Osteocyte (in vitro differentiated cells): ENCODE measurements around the gene PPIP5K1. TPM values are rescaled to one million over a fixed set of nuclear protein-coding genes. Genes with fewer than 3 reads are reported as not detected.

Experiments used
- DNase-seq: peaks from one replicate; pipeline ENCODE4 v3.0.0; 2021; ENCODE audit warnings: mixed read lengths; ENCODE audit not compliant: unreplicated experiment; ENCODE audit errors: extremely low spot score
- H3K27ac Mint-ChIP-seq: one replicate; pipeline ENCODE4 v1.8.0; 2021; ENCODE audit warnings: mild to moderate bottlenecking, mixed read lengths; ENCODE audit not compliant: unreplicated experiment
- H3K27me3 Mint-ChIP-seq: one replicate; pipeline ENCODE4 v1.8.0; 2021; ENCODE audit warnings: mixed read lengths; ENCODE audit not compliant: unreplicated experiment
- H3K36me3 Mint-ChIP-seq: one replicate; pipeline ENCODE4 v1.8.0; 2021; ENCODE audit warnings: mixed read lengths; ENCODE audit not compliant: unreplicated experiment
- H3K4me1 Mint-ChIP-seq: one replicate; pipeline ENCODE4 v1.8.0; 2021; ENCODE audit warnings: mixed read lengths; ENCODE audit not compliant: unreplicated experiment
- H3K4me3 Mint-ChIP-seq: one replicate; pipeline ENCODE4 v1.8.0; 2021; ENCODE audit warnings: mild to moderate bottlenecking, moderate library complexity, mixed read lengths; ENCODE audit not compliant: unreplicated experiment
- H3K9me3 Mint-ChIP-seq: one replicate; pipeline ENCODE4 v1.8.0; 2021; ENCODE audit warnings: mixed read lengths; ENCODE audit not compliant: unreplicated experiment
- total RNA-seq: library from RNA; stranded (reverse); gene quantifications from 2 replicates; pipeline ENCODE4 v1.2.1, GENCODE V29; 2021
- TF ChIP-seq, protein P1 (sequence below): fragments of 200-600 bp; sonication (generic); IDR thresholded peaks from 2 replicates; pipeline ENCODE4 v1.5.0; 2021; ENCODE audit warnings: antibody characterized with exemption, mild to moderate bottlenecking, moderate library complexity

PPIP5K1 gene
- total RNA-seq, 1 donor from 2014 or later = 34.5 TPM

DNA sequence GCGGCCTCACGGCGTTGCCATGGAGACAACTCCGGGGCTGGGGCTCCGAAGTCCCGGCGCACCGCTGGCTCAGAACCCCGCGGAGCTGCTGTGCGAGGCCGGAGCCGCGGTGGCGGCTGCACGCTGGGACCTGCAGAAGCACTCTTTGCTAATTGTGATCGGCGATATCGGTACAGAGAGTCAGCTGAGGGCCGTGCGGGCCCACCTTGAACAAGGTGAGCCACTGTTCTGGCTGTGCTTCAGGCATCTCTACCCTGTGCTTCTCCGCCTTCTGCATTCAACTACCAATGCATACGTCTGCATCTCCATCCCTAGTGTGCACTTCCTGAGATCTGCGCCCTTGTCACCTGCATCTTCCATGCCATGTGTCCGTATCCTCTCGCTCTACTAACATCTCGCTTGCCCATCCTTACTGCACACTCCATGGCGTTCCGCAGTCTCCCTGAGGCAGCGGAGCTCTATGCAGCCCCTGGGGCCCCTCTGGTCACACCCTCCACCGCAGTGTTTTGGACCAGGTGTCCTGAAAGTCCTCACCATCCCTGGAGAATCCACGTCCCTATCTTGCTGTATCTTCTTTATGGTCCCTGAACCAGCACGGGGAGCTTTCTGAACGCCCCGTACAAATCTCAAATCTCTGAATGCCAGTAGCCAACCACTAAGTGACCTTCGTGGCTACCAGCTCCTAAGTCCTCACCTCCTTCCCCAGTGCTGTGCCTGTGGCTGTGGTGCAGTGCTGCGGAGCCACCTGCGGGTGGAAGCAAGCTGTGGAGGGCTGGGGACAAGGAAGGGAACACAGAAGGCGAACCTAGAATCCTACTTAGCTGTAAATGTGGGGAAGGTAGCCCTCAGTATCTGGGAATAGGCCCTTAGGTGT lies 78.8 kb downstream of the PPIP5K1 start:
- Mint-ChIP-seq H3K27me3 (no peaks in the 10 kb centered on the region), H3K36me3 (no peaks in the 10 kb centered on the region), H3K4me3 (peak overlapping the region; percentile 78), H3K27ac (peak overlapping the region; percentile 87), H3K4me1 (peaks cover 43% of the 10 kb centered on the region), H3K9me3 (no peaks in the 10 kb centered on the region)
- no peak for DNase-seq
- TF ChIP-seq, protein P1, sequence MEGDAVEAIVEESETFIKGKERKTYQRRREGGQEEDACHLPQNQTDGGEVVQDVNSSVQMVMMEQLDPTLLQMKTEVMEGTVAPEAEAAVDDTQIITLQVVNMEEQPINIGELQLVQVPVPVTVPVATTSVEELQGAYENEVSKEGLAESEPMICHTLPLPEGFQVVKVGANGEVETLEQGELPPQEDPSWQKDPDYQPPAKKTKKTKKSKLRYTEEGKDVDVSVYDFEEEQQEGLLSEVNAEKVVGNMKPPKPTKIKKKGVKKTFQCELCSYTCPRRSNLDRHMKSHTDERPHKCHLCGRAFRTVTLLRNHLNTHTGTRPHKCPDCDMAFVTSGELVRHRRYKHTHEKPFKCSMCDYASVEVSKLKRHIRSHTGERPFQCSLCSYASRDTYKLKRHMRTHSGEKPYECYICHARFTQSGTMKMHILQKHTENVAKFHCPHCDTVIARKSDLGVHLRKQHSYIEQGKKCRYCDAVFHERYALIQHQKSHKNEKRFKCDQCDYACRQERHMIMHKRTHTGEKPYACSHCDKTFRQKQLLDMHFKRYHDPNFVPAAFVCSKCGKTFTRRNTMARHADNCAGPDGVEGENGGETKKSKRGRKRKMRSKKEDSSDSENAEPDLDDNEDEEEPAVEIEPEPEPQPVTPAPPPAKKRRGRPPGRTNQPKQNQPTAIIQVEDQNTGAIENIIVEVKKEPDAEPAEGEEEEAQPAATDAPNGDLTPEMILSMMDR = peak; percentile 16

DNA sequence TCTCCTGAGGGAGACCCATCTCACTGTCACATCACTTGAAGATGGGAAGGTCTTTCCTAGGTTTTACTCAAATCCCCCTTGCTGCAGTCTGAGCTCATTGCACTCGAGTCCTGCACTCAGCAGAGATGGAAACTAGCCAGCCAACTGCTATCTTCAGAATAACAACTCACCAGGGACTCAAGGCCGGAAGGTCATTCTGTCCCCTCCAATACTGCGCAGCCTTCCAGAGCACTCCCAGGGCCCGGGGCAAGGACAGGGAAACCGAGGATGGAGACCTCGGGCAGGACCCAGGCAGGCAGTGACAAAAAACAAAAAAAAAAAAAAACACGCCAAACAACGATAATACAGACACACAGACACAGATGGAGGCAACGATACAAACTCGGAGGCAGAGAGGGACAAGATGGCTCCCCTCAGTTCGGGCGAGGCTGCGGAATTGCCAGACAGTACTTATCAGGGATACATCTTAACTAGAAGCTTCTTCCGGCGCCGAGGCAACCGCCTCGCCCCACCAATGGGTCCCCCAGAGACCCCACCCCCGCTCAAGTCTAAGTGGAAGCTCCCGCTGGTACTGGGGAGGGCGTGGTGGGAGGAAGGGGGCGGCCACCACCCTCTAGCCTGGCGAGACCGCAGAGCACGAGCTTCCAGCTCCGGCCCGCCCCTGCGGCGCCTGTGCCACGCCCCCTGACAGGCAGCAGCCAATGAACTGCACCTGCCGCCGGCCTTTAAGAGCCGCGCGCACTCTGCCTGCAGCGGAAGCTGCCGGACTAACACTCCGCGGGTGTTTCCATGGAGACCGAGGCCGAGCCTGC lies 79.6 kb downstream of the PPIP5K1 start:
- Mint-ChIP-seq H3K4me3 (peak overlapping the region; percentile 78), H3K4me1 (peaks cover 43% of the 10 kb centered on the region), H3K36me3 (no peaks in the 10 kb centered on the region), H3K9me3 (no peaks in the 10 kb centered on the region), H3K27me3 (no peaks in the 10 kb centered on the region), H3K27ac (peak overlapping the region; percentile 99)
- TF ChIP-seq, protein P1 = peak; percentile 56
- DNase-seq = peak; percentile 99

DNA sequence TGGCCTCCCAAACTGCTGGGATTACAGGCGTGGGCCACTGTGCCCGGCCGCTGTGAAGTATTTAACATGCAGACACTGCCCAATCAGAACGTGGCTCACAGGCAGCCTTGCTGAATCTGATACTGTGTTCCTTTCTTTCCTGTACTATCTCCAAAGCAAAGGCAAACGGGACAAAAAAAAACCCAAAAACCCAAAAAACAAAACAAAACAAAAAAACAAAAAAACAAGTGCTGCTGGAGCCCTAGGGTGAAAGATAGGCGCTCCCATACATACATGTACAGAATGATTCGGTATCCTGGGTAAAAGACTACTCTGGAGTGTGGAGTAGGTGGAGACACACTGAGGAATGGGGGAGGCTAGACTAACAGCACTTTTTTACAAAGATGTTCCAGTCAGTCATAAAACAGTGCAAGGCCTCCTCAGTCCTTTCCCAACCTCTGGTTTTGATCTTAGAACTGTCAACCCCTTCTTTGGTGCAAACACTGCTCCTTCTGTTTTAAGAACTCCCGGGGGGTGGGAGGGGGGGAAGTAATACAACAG lies 80.3 kb downstream of the PPIP5K1 start:
- H3K4me3 Mint-ChIP-seq = peak overlapping the region; percentile 78
- peaks cover 45% of the 10 kb centered on the region for H3K4me1 Mint-ChIP-seq
- TF ChIP-seq, protein P1 = no peak
- no peaks in the 10 kb centered on the region for H3K36me3 Mint-ChIP-seq
- no peaks in the 10 kb centered on the region for H3K9me3 Mint-ChIP-seq
- DNase-seq = no peak
- peak overlapping the region; percentile 99 for H3K27ac Mint-ChIP-seq
- no peaks in the 10 kb centered on the region for H3K27me3 Mint-ChIP-seq

DNA sequence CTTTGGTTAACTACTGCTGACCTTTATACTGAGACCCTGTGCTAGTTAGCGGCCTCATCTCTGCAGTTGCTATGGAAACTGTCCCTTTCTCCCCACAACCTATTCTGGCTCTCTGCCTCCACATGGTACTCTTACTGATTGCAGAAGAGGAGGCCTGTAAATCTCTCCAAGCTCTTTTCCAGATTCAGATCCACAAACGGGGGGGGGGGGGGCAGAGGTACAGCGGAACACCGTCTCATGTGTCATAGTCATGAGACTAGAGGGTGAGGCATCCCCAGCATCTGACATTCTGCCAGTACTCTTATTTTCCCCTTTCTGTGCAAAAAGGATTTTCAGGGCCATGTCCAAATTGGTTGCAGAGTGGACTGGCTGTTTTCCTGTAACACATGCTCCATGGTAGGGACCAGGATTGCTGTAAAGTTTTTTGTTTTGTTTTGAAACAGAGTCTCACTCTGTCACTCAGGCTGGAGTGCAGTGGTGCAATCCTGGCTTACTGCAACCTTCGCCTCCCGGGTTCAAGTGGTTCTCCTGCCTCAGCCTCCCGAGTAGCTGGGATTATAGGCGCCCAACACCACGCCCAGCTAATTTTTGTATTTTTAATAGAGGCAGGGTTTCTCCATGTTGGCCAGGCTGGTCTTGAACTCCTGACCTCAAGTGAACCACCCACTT lies 80.9 kb downstream of the PPIP5K1 start:
- H3K9me3 Mint-ChIP-seq = no peaks in the 10 kb centered on the region
- no peak for DNase-seq
- no peaks in the 10 kb centered on the region for H3K27me3 Mint-ChIP-seq
- TF ChIP-seq, protein P1 = no peak
- H3K4me1 Mint-ChIP-seq = peaks cover 42% of the 10 kb centered on the region
- H3K36me3 Mint-ChIP-seq = no peaks in the 10 kb centered on the region
- H3K27ac Mint-ChIP-seq = peak overlapping the region; percentile 99
- H3K4me3 Mint-ChIP-seq = peak overlapping the region; percentile 78
